ENCODE results near the gene ATG2A. TPM values are rescaled to one million over a fixed set of nuclear protein-coding genes. Genes with fewer than 3 reads are reported as not detected.
A peak's percentile ranks its signal among the peaks of the same experiment; 100 is the strongest.

Gene ATG2A
- total RNA-seq, 1 experiment from 2014 or later: 24.7 TPM

- ChIA-PET RAD21 (ENCODE audit: low non-redundant PET in 1 of 2, low total read pairs in 2 of 2, uncharacterized antibody in 2 of 2, unreplicated experiment in 2 of 2) (interaction anchor here (0.7 to 1.2 kb wide), 3 partner anchors 40 to 41 kb away, joined by 3 to 4 read pairs (median 3); no protein-coding TSS in a partner anchor), POLR2A (interaction anchor here (1.0 to 1.4 kb wide), 2 partner anchors 33 to 39 kb away, joined by 3 to 9 read pairs; no protein-coding TSS in a partner anchor), CTCF (interaction anchor here (0.6 to 10.8 kb wide), 17 partner anchors 9 to 119 kb away, joined by 3 to 112 read pairs (median 4); partner anchors contain the start of genes BATF2, CDC42BPG, EHD1 and PPP2R5B)
- Histone ChIP-seq H4K20me1 (ENCODE audit: insufficient read depth) (no peaks in the 10 kb centered on the region), H3K4me3 (replicated peaks in 1 of 2; ENCODE audit: low read depth in 1 of 2, low read length in 2 of 2) (peak overlapping the region in 1 of 2 experiments; percentile 51; a peak in 3 of 4 replicates), H3K36me3 (ENCODE audit: control insufficient read depth in 1 of 2, insufficient read depth in 2 of 2, low read length in 2 of 2) (no peaks in the 10 kb centered on the region), H3K4me1 (ENCODE audit: control insufficient read depth in 1 of 2, insufficient read depth in 2 of 2, low read length in 2 of 2) (peaks cover 7 to 34% of the 10 kb centered on the region in 2 experiments; a peak in 3 of 4 replicates), H3K9me2 (ENCODE audit: insufficient read depth) (no peaks in the 10 kb centered on the region), H3K9me3 (ENCODE audit: control insufficient read depth in 1 of 2, insufficient read depth in 1 of 2, low read depth in 1 of 2, low read length in 2 of 2) (no peaks in the 10 kb centered on the region), H3K4me2 (ENCODE audit: low read length) (peak overlapping the region; percentile 89), H2AFZ (ENCODE audit: low read depth, low read length, poor library complexity, severe bottlenecking) (peak overlapping the region; percentile 99), H3K27me3 (ENCODE audit: insufficient read depth, low read length) (no peaks in the 10 kb centered on the region), H3K79me2 (ENCODE audit: insufficient read depth, low read length) (no peaks in the 10 kb centered on the region), H3K9ac (ENCODE audit: low read length) (peak overlapping the region; percentile 54), H3K27ac (ENCODE audit: low read depth, low read length) (peak overlapping the region; percentile 40; the same call in 1 of the 2 replicates)
- intact Hi-C loops (cut with micrococcal nuclease): loop anchor here (5.0 kb wide), 1 partner anchor 101 kb away; no protein-coding TSS in a partner anchor
- DNase-seq (ENCODE audit: low read depth, low spot score) (no peak), ATAC-seq (no peak)
- no TSS peak for BruUV-seq (replicated peaks)
- TF ChIP-seq EGR1 (IDR thresholded peaks at IDR 0.05; ENCODE audit: low read depth): no peak
- TF ChIP-seq SIN3A (IDR thresholded peaks at IDR 0.05; ENCODE audit: low read depth): no peak
- no peak for TF ChIP-seq FOSL1 (IDR thresholded peaks at IDR 0.05; ENCODE audit: low read depth)
- TF ChIP-seq RAD21 (IDR thresholded peaks at IDR 0.05; ENCODE audit: low read depth): no peak
- TF ChIP-seq ZFX (IDR thresholded peaks at IDR 0.05): no peak
- TF ChIP-seq ATF3 (IDR thresholded peaks at IDR 0.05): no peak
- no peak for TF ChIP-seq EZH2 (IDR thresholded peaks at IDR 0.05)
- TF ChIP-seq JUND (IDR thresholded peaks at IDR 0.05): no peak
- TF ChIP-seq TCF7L2 (IDR thresholded peaks at IDR 0.05; ENCODE audit: borderline replicate concordance, extremely low read depth, insufficient read depth, insufficient read length): no peak
- TF ChIP-seq EZH2phosphoT487 (IDR thresholded peaks at IDR 0.05; ENCODE audit: borderline replicate concordance): no peak
- no peak for TF ChIP-seq ZBTB33 (IDR thresholded peaks at IDR 0.05; ENCODE audit: extremely low read depth, insufficient replicate concordance, low read length)
- no peak for TF ChIP-seq ELF1 (IDR thresholded peaks at IDR 0.05; ENCODE audit: borderline replicate concordance, low read depth)
- TF ChIP-seq POLR2A (IDR thresholded peaks at IDR 0.05; ENCODE audit: borderline replicate concordance, extremely low read depth, insufficient read depth, insufficient read length): no peak
- TF ChIP-seq POLR2AphosphoS5 (IDR thresholded peaks at IDR 0.05; ENCODE audit: low read depth, low read length): no peak
- TF ChIP-seq, protein P1, sequence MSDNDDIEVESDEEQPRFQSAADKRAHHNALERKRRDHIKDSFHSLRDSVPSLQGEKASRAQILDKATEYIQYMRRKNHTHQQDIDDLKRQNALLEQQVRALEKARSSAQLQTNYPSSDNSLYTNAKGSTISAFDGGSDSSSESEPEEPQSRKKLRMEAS (IDR thresholded peaks at IDR 0.05): no peak
- no peak for TF ChIP-seq SRF (IDR thresholded peaks at IDR 0.05; ENCODE audit: low read depth)
- TF ChIP-seq REST (IDR thresholded peaks at IDR 0.05; ENCODE audit: low read depth): no peak
These were observed 28.6 kb downstream of the ATG2A start for GRCh38 chr11:64888406-64888728.

All from HCT116 (cell line).